ENCODE measurements around the gene MDN1. TPM values are rescaled to one million over a fixed set of nuclear protein-coding genes. Genes with fewer than 3 reads are reported as not detected.

Gene MDN1
- total and polyA plus RNA-seq, 2 donors (not counting 1 experiment from before 2014, with no cell fraction given): 16.5 to 59.5 TPM

DNA sequence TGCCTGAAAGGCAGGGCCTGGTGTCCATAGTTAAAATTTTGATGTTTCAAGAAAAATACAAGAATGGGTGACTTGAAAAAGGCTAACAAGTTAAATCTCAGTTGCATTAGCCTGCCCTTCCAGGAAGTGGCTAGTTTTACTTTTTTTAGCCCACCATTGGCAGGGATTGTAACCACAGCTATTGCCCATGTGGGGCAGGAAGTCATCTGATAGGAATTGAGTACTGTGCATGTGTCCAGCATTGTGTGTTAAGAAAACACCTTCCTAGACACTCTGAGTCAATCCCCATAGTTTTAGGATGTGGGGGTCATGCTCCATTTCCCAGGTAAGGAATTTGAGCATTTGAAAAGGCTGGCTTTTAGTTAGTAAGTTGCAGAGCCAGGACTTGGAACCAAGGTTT is 207.9 kb downstream of the MDN1 start:
- Histone ChIP-seq H3K4me1 (ENCODE audit: control insufficient read depth in 2 of 2, insufficient read depth in 2 of 2, low read length in 2 of 2) (no peaks in the 10 kb centered on the region), H3K27ac (ENCODE audit: low read length in 2 of 2) (no peak overlapping the region), H3K27me3 (replicated peaks in 1 of 4; ENCODE audit: control extremely low read depth in 1 of 4, control insufficient read depth in 3 of 4, insufficient read depth in 4 of 4, low read length in 3 of 4) (no peaks in the 10 kb centered on the region), H3K9me3 (ENCODE audit: control extremely low read depth in 1 of 3, control insufficient read depth in 2 of 3, insufficient read depth in 1 of 3, low read length in 2 of 3) (no peaks in the 10 kb centered on the region), H3K79me2 (ENCODE audit: control insufficient read depth, insufficient read depth, low read length) (no peaks in the 10 kb centered on the region), H3K9ac (ENCODE audit: low read length) (no peak overlapping the region), H3K36me3 (replicated peaks in 1 of 2; ENCODE audit: control extremely low read depth in 1 of 2, control insufficient read depth in 1 of 2, extremely low read depth in 1 of 2, insufficient read depth in 2 of 2, low read length in 1 of 2) (no peaks in the 10 kb centered on the region), H4K20me1 (ENCODE audit: control insufficient read depth, insufficient read depth, low read length, poor library complexity, severe bottlenecking) (no peaks in the 10 kb centered on the region), H3K4me2 (replicated peaks; ENCODE audit: low read depth, low read length, poor library complexity, severe bottlenecking) (no peak overlapping the region), H3K4me3 (ENCODE audit: control extremely low read depth in 1 of 5, extremely low read depth in 1 of 5, insufficient read depth in 1 of 5, low read depth in 2 of 5, low read length in 4 of 5) (no peak overlapping the region), H2AFZ (ENCODE audit: insufficient read depth, low read depth, low read length, poor library complexity, severe bottlenecking) (no peak overlapping the region)
- ATAC-seq (ENCODE audit: low read depth) (no peak), DNase-seq (no peak)
- ChIA-PET CTCF (interaction anchor here (0.7 to 6.0 kb wide), 5 partner anchors 12 to 629 kb away, joined by 4 to 61 read pairs (median 48); partner anchors contain the start of gene ANKRD6), POLR2A (no interaction called here)
- H3K9me3 Mint-ChIP-seq (ENCODE audit: insufficient read depth): no peaks in the 10 kb centered on the region
- no peak overlapping the region for H3K4me3 Mint-ChIP-seq
- no peaks in the 10 kb centered on the region for H3K27me3 Mint-ChIP-seq
- no peaks in the 10 kb centered on the region for H3K4me1 Mint-ChIP-seq
- no peak overlapping the region for H3K27ac Mint-ChIP-seq
- intact Hi-C loops (cut with micrococcal nuclease): no loop called here
- TF ChIP-seq, protein P1, sequence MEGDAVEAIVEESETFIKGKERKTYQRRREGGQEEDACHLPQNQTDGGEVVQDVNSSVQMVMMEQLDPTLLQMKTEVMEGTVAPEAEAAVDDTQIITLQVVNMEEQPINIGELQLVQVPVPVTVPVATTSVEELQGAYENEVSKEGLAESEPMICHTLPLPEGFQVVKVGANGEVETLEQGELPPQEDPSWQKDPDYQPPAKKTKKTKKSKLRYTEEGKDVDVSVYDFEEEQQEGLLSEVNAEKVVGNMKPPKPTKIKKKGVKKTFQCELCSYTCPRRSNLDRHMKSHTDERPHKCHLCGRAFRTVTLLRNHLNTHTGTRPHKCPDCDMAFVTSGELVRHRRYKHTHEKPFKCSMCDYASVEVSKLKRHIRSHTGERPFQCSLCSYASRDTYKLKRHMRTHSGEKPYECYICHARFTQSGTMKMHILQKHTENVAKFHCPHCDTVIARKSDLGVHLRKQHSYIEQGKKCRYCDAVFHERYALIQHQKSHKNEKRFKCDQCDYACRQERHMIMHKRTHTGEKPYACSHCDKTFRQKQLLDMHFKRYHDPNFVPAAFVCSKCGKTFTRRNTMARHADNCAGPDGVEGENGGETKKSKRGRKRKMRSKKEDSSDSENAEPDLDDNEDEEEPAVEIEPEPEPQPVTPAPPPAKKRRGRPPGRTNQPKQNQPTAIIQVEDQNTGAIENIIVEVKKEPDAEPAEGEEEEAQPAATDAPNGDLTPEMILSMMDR (IDR thresholded peaks at IDR 0.05): no peak
- no peak for TF ChIP-seq EZH2 (IDR thresholded peaks at IDR 0.05; ENCODE audit: borderline replicate concordance, insufficient read depth, low read depth, low read length, poor library complexity, severe bottlenecking)

DNA sequence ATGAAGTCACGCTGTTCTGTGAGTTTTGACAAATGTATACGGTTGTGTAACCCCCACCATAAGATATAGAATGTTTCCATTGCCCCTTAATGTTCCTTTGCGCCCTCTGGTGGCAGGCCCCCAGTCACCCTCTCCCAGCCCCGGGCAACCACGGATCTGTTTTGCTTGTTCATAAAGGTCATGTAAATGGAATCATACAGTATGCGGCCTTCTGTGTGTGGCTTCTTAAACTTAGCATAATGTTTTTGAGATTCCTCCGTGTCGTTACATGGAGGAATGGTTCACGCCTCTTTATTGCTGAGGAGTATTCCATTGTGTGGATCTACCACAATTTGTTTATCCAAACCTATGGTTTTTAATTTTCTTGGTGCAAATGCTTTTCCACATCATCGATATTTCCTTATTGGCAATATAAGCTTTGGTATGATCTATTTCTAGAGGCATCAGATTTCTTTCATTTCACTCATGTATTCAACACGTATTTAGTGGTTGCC is 209.4 kb downstream of the MDN1 start:
- no peaks in the 10 kb centered on the region for H3K9me3 ChIP-seq (ENCODE audit: control extremely low read depth in 1 of 3, control insufficient read depth in 2 of 3, insufficient read depth in 1 of 3, low read length in 2 of 3)
- no peak overlapping the region for H3K4me3 ChIP-seq (ENCODE audit: control extremely low read depth in 1 of 5, extremely low read depth in 1 of 5, insufficient read depth in 1 of 5, low read depth in 2 of 5, low read length in 4 of 5)
- H3K27ac ChIP-seq (ENCODE audit: low read length in 2 of 2): no peak overlapping the region
- Mint-ChIP-seq H3K4me3 (no peak overlapping the region), H3K9me3 (ENCODE audit: insufficient read depth) (no peaks in the 10 kb centered on the region), H3K4me1 (no peaks in the 10 kb centered on the region), H3K27ac (no peak overlapping the region), H3K27me3 (no peaks in the 10 kb centered on the region)
- no peaks in the 10 kb centered on the region for H3K79me2 ChIP-seq (ENCODE audit: control insufficient read depth, insufficient read depth, low read length)
- ATAC-seq (ENCODE audit: low read depth): peak; percentile 91
- ChIA-PET POLR2A (no interaction called here), CTCF (interaction anchor here (0.6 to 6.0 kb wide), 22 partner anchors 8 to 627 kb away, joined by 3 to 61 read pairs (median 4); partner anchors contain the start of genes ANKRD6 and LYRM2)
- H3K9ac ChIP-seq (ENCODE audit: low read length): no peak overlapping the region
- DNase-seq: peak; percentile 80
- H3K27me3 ChIP-seq (replicated peaks in 1 of 4; ENCODE audit: control extremely low read depth in 1 of 4, control insufficient read depth in 3 of 4, insufficient read depth in 4 of 4, low read length in 3 of 4): no peaks in the 10 kb centered on the region
- no peaks in the 10 kb centered on the region for H3K36me3 ChIP-seq (replicated peaks in 1 of 2; ENCODE audit: control extremely low read depth in 1 of 2, control insufficient read depth in 1 of 2, extremely low read depth in 1 of 2, insufficient read depth in 2 of 2, low read length in 1 of 2)
- intact Hi-C loops (cut with micrococcal nuclease): loop anchor here (1.0 kb wide), 4 partner anchors 177 to 628 kb away; partner anchors contain the start of gene ANKRD6
- H3K4me2 ChIP-seq (replicated peaks; ENCODE audit: low read depth, low read length, poor library complexity, severe bottlenecking): no peak overlapping the region
- WGBS (ENCODE audit: insufficient coverage): no CpG with 5 or more reads among the region's 11 CpGs
- no peak overlapping the region for H2AFZ ChIP-seq (ENCODE audit: insufficient read depth, low read depth, low read length, poor library complexity, severe bottlenecking)
- H4K20me1 ChIP-seq (ENCODE audit: control insufficient read depth, insufficient read depth, low read length, poor library complexity, severe bottlenecking): no peaks in the 10 kb centered on the region
- H3K4me1 ChIP-seq (ENCODE audit: control insufficient read depth in 2 of 2, insufficient read depth in 2 of 2, low read length in 2 of 2): no peaks in the 10 kb centered on the region
- no peak for TF ChIP-seq EZH2 (IDR thresholded peaks at IDR 0.05; ENCODE audit: borderline replicate concordance, insufficient read depth, low read depth, low read length, poor library complexity, severe bottlenecking)
- TF ChIP-seq, protein P1 (IDR thresholded peaks at IDR 0.05): peak; percentile 91
